ENCODE results near the gene VSX2.

- TF ChIP-seq GATA2 (IDR thresholded peaks at IDR 0.05; ENCODE audit: low read depth, low read length) (no peak), GATA3 (IDR thresholded peaks at IDR 0.05; ENCODE audit: low read depth, low read length) (no peak)
Measured at GRCh38 chr14:74263181-74263580, 23.9 kb downstream of the VSX2 start.
